Umbilical cord (tissue), 2 donors: Measurements from ENCODE around the gene CNTNAP2. TPM values are rescaled to one million over a fixed set of nuclear protein-coding genes. Genes with fewer than 3 reads are reported as not detected.

Experiments used
- DNase-seq: peaks from one replicate; pipeline ENCODE4 v3.0.0-alpha.2; 2015; ENCODE audit warnings: low spot score
- total RNA-seq: library from RNA; depleted of rRNA; stranded (reverse); fragments of >200 nt; gene quantifications from one replicate; pipeline ENCODE4 v1.2.3, GENCODE V29; 2014; ENCODE audit warnings: low replicate concordance; ENCODE audit not compliant: insufficient read depth

The CNTNAP2 gene
- total RNA-seq, 1 donor from 2014 or later = 81.1 TPM

DNA sequence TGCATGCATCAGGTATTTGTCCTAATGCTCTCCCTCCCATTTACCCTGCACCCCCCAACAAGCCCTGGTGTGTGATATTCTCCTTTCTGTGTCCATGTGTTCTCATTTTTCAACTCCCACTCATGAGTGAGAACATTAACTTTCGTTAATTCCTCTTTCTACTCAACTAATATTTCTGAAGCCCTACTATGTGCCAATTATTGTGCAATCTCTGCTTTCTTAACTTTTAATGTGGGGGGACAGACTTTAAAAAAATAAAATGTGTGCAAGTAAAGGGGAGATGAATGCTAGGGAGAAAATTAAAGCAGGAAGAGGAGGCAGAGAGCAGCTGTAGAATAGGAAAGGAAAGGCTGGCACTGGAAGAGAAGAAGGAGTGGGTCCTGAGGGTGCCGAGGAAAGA is 1520.0 kb downstream of the CNTNAP2 start:
- no peak for DNase-seq

DNA sequence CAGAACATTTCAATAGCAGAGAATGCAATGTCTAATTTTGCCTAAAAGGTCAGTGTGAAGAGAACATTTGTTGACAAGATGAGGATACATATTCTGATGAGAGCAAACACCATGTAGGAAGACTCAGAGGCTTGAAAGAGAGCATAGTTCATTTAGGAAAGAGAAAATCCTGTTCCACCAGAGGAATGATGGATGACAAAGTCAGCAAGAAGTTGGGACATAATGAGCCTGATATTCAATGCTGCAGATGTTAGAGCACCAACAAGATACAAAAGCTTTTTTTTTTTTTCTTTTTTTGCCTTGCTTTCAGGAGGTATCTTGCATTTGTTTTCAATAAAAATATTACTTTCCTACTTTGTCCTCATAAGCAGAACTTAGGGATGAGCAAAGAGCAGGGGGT is 1522.0 kb downstream of the CNTNAP2 start:
- DNase-seq = no peak

DNA sequence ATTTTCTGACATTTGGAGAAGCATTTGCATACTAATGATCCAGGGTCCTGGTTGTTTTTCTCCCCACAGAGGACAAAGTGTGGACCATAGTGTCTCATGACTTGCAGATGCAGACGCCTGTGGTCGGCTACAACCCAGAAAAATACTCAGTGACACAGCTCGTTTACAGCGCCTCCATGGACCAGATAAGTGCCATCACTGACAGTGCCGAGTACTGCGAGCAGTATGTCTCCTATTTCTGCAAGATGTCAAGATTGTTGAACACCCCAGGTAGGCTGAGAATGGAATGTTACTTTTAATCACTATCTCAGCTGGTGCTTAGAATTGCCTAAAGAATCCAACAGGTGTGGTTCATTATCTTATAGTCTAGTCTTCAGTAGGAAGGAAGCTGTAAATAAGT is 1522.4 kb downstream of the CNTNAP2 start:
- no peak for DNase-seq

DNA sequence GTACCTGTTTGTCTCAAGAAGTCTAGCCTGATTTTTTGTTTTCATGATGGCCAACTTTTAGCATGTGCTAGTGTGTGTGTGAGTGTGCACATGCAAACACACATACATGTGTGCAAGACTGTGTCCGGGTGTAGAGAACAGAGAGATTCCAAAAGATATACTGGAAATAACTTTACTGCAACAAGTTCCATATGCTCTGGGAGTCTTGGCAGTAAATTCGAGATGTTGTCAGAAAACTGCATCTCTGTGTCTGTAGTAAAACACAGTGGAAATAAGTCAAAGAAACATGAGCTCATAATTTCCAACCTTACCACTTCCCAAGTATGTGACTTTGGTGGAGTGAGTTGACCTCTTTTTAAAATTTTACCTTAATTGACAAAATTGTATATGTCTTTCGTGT is 1523.2 kb downstream of the CNTNAP2 start:
- DNase-seq = peak; percentile 63

DNA sequence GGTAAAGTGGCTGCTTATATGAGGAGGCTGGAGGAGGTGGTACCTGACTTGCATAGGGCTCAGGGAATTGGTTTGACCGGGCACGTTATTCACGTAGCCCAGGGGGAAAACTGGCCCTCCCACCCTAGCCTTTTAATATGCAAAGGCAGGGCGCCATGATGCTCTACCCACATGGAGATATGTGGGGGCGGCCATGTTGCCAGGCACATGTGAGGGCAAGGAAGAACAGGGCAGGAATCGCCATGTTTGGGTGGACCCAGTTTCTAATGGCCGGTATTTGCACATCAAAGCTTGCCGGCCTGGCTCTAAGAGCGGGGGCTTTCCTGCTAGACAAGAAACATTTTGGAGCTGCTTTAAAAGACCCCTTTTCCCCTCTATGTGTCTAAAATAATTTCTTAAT is 1524.2 kb downstream of the CNTNAP2 start:
- no peak for DNase-seq

DNA sequence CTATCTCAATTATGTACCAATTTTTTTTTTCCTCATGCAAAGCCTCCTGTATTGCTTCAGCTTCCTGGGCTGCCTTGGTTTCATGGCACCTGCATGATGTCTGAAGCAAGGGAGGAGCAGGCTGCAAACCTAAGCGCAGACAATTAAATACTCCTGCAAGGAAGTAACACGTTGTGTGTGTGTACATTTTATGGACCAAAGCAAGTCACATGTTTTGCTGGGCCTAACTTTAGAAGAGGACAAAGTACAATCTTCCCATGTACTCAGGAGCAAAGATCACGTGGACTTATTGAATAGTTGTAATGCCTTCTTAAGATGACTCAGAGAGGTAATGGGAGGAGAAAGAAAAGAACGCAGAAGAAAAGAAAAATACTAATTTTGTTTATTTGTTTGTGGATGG is 1530.0 kb downstream of the CNTNAP2 start:
- no peak for DNase-seq

DNA sequence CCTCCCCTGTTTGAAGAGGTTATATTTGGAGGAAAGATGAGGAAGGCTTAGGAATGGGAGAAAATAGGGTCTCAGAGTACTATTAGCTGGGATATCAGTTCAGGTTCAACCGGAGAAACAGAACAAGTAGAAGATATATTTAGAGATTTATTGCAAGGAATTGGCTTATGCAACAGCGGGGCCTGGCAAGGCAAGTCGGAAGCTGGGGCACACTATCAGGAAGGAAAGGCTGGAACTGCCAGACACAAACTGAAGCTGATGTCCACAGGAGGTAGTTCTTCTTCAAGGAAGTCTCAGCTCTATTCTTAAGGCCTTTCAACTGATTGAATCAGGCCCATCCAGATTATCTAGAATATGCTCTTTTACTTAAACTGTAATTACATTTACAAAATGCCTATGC is 1534.4 kb downstream of the CNTNAP2 start:
- DNase-seq = no peak

DNA sequence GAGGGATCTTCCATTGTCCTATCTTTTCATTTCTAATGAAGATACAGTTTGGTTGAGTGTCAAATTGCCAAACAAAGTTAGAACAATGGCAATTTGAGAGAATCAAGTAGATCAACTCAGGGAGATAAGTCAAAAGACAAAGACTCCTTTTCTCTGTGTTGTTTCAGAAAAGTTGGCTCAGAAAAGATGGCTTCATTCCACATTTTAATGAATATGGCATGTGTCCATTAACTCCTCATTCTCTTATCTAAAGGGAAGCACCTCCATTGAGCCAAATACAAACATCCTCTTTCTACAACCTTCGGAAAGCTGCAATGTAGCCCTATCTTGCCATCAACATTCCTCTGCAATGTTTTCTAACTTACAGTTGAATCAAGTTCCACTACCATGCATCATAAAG is 1535.0 kb downstream of the CNTNAP2 start:
- no peak for DNase-seq

DNA sequence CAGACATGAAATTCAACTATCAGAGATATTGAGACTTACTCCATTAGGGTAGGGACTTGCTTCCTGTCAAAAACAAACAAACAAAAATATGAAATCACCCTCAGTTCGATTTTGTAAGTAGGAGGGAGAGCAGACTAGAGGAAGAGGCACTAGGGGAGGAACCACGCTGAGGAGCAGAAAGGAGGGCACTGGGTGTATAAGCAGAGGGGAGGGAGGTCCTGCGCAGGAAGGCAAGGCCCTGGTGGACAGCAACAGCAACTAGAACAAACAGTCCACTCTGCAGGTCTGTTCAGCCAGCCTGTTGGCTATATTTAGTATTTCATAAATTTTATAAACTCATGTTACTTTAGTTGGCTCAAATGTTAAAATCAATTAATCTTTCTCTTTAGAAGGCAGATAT is 1536.9 kb downstream of the CNTNAP2 start:
- no peak for DNase-seq

DNA sequence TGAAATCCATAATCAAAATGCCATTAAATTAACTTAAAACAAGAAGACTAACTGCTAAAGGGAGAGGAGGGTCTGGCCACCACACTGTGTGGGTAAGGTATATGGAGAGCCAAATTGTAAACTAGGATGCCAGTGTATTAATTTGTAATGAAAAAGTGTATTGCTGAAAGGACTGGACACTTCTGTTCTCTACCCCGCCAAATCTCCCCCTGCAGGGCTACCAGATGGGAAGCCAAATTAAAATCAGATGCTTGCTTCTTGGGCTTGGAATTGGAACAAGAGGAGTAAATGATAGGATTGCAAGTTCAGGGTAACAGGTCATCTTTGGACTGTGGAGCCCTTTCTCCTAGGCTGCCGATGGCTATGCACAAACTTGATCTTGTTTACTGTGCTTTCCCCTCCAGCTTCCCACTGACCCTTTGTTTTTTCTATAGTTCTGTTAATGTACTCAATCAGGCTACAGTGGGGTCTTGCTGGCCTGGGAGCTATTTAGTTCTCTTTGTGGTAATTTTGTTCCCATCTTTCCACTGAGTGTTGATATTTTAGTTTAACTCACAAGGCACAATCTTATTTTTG is 1541.9 kb downstream of the CNTNAP2 start:
- DNase-seq = no peak

DNA sequence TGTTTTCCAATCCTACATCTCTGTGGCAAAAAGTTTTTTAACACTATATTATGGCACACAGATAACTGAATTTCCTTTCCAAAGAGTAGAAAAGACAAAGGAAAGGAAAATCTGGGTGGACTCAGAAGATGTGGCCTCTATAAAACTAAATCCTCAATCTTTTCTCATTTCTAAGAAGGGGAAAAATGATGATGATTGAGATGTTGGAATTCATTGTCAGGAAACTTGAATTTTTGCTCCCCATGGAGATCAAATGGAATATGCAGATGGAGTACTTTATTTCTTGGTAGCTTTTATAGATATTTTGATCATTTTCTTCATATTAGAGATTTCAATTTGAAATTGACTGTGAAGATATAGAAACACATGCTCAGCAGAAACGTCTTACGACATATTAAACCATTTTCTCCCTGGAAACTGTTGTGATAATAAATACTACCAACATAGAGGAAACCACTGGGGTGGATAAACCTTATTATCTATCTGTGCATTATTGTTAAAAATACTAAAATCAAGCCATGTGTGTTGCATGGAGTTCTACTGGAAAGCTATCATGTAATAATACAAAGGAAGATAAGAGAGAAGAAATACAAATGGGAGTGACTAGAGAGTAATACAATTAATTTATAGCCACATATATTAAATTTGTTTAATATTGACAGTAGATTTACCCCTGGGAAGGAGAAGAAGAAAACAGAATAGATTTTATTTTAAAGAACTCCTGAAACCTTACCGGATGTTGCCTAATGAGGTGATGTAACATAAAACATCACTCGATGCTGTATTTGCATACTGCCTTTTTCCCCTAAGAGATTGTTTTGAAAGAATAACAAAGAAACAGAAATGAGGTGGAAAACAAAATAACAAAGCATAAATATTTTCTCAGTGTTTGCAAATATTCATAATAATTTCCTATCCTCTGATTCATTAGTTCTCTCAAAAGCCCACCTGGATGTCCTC is 1542.7 kb downstream of the CNTNAP2 start:
- no peak for DNase-seq

DNA sequence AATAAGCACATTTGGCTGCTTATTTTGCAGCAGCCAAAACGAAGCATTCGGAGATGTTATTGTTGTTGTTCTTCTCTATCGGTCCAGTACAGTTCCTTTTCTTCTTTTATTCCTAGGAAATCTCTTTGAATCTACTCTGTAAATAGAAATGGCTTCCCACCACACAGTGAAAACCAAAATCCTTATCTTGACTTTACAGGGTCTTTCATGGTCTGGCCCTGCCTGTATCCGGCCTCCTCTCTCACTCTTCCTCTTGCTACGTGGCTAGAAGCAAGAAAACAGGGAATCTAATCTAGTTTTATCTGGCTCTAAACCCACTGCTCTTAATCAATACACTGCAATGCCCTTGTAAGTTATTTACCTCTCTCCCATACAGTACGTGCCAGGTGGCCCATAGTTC is 1547.9 kb downstream of the CNTNAP2 start:
- DNase-seq = no peak

DNA sequence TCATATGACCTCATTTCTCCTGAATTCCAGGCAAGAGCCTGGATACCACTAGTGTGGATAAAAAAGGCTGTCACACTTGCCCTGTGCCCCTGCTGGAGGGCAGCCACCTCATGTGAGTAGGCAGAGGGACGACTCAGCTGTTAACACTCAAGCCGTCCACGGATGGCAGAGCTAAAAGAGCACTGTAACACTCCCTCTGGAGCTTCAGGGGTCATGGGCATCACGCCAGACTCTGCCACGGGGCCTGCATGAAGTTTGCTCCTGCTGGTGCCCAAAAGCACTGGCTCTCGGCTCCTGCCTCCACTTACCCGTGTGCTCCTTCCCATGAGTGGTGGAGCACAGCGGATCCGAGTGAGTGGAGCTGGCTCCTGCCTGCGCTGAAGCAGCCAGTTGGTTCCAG is 1554.2 kb downstream of the CNTNAP2 start:
- DNase-seq = no peak

DNA sequence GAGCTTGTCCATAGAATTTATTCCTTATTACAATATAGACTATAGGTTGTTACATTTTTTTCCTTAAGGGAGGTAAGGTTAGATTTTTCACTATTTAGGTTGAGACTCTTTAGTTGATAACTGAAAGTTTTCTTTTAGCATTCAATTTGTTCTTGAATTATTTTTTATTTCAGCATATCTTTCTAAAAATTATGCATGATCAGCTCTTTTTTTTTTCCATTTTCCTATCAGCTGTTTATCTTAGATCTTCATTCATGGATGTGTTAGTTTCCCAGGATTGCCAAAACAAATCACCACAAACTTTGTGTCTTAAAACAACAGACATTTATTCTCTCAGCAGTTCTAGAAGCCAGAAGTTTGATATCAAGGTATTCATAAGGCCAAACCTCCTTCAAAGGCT is 1558.1 kb downstream of the CNTNAP2 start:
- no peak for DNase-seq

DNA sequence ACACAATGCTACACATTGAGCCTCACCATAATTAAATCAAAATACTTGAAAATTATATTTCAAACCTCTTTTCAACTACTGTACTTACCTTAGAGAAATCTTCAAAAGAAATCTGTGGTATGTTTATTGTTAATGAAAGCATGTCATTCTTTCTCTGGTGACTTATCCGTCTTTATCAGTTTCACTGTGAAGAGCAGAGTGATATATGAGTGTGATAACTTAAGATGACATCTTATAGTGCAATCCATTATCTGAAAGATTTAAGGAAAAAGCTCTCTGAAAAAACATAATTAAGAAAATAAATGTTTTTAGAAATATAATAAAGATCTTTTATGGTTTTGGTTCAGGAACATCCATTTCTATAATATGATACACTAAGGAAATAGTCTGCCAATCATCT is 1562.3 kb downstream of the CNTNAP2 start:
- DNase-seq = no peak

DNA sequence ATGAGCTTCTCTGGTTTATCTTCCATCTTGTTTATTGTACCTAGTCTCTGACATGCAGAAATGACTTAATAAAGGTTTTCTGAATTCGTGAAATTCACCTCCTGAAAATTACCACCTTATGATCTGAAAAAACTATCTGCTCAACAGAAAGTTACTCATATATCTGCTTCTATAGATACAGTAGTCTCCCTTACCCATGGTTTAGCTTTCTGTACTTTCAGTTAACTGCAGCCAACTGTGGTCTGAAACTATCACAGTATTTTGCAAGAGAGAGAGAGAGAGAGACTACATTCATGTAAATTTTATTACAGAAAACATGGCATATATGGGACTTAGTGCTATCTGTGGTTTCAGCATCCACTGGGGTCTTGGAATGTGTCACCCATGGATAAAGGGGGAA is 1564.9 kb downstream of the CNTNAP2 start:
- DNase-seq = peak; percentile 7

DNA sequence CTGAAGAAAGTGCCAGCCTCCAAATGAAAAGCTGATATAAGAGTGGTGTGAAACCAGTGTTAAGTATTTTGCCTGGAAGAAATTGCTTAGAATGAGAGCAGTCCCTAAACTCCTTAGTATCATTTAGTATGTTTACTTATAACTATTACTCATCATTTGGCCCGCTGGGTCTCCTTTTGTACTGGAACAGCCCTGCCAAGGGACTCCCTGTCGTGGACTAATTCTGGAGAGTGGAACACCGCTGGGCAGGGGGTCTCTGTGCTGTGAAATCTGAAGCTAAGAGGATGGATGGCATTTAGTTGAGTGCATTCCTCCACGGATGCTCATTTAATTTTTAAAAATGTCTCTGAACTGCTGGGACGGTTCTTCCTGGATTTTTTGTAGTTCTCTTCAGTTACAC is 1584.1 kb downstream of the CNTNAP2 start:
- no peak for DNase-seq

DNA sequence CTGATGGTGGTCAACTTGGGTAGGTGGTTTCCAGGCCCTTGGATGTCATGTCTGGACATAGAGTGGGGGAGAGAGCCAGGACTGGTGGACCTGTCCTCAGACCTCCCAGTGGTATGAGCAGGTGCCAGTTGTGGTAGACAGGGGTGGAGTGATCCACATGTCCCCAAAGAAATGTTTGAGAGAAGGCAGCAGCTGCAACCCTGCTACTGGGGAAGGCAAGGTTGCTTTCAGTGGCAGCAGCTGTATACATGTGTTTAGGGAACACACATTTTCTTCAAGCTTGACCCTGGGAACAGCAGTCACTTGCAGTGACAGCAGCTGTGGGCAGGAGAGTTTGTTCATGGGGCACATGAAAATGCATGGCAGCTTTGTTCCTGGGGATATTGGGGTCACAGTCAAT is 1591.3 kb downstream of the CNTNAP2 start:
- no peak for DNase-seq

DNA sequence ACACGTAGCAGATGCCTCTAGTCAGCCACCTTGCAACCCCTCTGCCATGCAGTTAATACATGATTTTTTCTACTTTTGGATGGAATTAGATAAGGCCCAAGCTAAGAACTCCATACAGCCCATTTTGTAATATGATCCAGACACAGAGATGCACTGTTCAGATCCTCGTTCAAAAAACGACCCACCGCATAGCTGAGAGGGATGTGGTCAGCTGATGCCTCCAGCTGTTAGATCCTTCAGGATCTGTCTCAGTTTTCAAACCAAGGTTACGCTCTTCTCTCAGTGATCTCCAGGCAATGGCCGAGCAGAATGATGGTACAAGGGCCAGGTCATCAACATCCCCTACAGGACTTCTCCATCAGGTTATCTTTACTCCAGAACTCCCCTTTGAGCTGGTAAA is 1592.3 kb downstream of the CNTNAP2 start:
- DNase-seq = no peak

DNA sequence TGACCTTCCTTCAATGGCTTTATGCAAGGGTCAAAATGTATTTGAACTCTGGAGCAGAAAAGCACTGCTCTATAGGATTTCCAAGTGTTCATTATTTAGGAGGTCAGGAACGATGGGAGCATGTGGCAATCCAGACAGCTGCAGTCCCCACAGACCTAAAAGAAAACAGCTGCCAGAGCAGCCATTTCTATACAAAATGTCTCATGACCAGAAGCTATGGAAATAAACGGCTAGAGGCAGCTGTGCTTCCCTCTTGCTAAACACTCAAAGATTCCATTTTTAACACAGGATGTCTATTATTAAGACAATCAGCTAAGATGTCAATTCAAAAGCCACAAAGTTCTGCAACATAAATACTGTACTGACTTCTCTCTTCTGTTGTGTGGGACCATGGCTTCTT is 1594.8 kb downstream of the CNTNAP2 start:
- no peak for DNase-seq

DNA sequence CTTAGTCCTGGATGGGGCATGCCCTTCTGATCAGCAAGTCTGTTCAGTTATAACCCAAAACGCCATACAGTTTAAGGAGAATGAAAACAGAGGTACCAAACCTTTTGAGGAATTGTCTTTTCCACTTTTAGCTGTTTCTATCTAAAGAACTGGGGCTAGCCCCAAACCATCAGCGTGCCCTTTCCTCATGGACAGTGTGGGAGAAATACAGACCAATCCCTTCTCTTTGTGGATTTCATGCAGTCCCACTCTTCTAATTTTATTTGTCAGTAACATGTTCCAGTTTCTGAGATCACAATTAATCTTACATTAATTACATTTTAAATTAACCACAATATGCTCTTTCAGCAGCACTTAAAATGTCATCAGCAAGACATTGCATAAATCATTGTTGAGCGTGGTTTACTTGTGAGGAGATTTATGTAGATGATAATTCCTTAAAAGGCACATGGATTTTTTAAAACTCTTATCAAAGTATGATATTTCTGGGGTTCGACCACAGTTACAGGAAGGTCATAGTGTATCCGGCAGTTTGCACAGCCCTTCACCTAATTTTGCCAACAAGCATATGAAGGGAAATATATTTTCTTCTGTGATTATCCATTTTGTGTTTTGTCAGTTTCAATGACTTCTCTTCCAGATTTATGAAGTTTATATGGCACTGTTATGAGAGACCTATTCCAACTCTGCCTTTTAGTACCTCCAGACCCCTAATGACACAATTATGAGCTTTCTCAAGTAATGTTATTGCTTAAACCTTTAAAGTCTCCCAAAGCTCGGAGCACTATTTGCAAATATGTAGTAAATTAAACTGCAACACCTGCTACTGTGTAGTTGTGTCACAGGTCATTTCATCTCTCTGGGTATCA is 1605.6 kb downstream of the CNTNAP2 start:
- DNase-seq = no peak

DNA sequence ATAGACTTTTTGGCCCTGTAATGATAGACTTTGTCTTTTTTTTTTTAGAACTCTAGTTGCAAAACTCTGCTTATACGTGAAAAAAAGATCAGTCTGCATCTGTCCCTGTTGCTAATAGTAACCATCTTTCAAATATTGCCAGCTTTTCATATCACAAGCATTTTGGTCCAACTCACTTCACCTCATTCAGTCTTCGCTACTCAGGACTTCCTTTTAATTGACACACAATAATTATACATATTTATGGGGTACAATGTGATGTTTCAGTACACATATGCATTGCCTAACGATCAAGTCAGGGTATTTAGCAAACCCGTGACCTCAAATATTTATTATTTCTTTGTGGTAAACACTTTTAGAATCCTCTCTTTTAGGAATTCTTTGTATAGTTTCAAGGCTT is 1606.9 kb downstream of the CNTNAP2 start:
- no peak for DNase-seq
